GM13976 (cell line): ENCODE measurements around the gene TTLL11.

Experiments used
- DNase-seq: peaks from one replicate; pipeline ENCODE4 v3.0.0; 2012; ENCODE audit warnings: low spot score
- CTCF ChIP-seq: IDR thresholded peaks from 2 replicates; pipeline ENCODE4 v1.5.1; 2012; ENCODE audit warnings: borderline replicate concordance, mild to moderate bottlenecking; ENCODE audit not compliant: insufficient read depth; ENCODE audit errors: extremely low read depth, missing control alignments, control extremely low read depth
- in situ Hi-C: fragments of 300-500 bp; cut with MboI; formaldehyde crosslinking; loops from one replicate; pipeline ENCODE4 v1.12.0; 2022; ENCODE audit warnings: low sequenced_read_pairs, mixed read lengths, inconsistent platforms; ENCODE audit not compliant: unreplicated experiment

TTLL11 gene

DNA sequence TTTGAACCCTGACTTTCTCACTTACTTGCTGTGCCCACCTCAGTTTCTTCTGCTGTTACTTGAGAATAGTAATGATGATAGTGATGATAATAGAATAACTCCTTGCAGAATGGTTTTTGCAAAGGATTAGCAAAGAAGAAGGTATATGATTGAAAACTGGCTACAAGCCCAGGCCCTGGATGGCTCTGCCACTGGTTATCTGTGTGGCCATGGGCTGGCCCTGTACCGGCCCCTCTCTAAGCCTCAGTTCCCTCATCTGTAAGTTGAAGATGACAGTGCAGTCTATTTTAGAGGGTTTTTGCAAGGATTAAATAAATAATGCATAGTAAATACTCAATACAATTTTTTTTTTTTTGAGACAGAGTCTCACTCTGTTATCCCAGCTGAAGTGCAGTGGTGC is 6.2 kb downstream of the TTLL11 start:
- TF ChIP-seq CTCF: no peak
- DNase-seq: no peak
- in situ Hi-C loops: no loop called here

GRCh38 chr9:122085260-122085659 is 7.8 kb downstream of the TTLL11 start:
- no peak for TF ChIP-seq CTCF
- DNase-seq: no peak
- in situ Hi-C loops: no loop called here

DNA sequence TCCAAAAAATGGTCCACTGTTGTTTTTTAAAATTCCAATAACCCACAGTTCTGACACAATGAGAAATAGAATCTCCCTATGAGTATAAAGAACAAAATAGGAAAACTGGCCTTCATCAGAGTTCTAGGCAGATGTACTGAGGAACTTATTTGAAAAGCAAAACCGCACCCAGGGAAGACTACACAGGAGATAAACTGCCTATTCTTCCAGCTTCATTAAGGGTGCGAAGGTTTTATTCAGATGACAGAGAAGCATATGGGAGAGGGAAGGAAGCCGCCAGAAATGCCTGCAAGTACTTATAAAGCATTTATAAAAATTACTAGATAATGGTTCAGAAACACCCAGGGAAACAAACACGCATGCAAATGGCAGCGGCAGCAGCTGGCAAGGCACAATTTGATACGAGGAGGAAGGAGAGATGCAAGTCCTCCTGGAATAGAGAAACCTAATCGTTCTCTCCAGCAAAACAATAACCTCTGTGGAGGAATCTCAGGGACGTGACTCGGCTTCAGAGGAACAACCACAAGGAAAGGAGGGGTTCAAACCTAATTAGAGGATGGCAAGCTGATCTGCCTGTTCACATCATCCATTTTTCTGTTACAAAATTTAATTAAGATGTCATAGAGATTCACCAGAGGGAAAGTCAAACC is 9.0 kb downstream of the TTLL11 start:
- no peak for DNase-seq
- in situ Hi-C loops: no loop called here

GRCh38 chr9:122080986-122081385 is 12.1 kb downstream of the TTLL11 start:
- DNase-seq: no peak
- no peak for TF ChIP-seq CTCF
- in situ Hi-C loops: no loop called here

More for the DNA sequence above, 9.0 kb downstream of the TTLL11 start:
- TF ChIP-seq CTCF: no peak

- no peak for DNase-seq
- TF ChIP-seq CTCF: no peak
- in situ Hi-C loops: no loop called here
Observed at GRCh38 chr9:122078557-122078956, 14.6 kb downstream of the TTLL11 start.

DNA sequence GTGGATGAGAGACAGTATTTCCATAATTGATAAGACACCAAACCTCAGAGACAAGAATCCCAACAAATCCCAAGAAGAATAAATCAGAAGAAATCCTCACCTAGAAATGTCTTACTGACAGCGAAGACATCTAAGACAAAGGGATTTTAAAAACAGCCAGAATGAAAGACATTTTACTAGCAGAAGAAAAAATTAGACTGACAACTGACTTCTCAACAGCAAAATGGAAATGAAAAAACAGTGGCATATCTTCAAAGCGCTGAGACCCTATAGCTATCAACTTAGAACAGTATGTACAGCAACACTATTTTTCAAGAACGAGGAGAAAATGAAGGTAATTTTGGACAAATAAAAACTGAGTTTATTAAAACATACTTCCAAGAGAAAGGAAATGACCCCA is 16.3 kb downstream of the TTLL11 start:
- no peak for DNase-seq
- in situ Hi-C loops: no loop called here
- TF ChIP-seq CTCF: no peak
